Inferior parietal cortex (tissue), 1 donor: ENCODE data around the gene RFXANK.
"Not testable (repeated sequence)": the region's sequence is repeated elsewhere in the genome, so short reads cannot be mapped to it uniquely, and the experiment has no call there.

Experiments used
- DNase-seq: peaks from one replicate; pipeline ENCODE4 v3.0.0-alpha.2; 2016; ENCODE audit errors: extremely low spot score

RFXANK gene

GRCh38 chr19:19205416-19206410 is 13.7 kb downstream of the RFXANK start:
- no peak for DNase-seq

DNA sequence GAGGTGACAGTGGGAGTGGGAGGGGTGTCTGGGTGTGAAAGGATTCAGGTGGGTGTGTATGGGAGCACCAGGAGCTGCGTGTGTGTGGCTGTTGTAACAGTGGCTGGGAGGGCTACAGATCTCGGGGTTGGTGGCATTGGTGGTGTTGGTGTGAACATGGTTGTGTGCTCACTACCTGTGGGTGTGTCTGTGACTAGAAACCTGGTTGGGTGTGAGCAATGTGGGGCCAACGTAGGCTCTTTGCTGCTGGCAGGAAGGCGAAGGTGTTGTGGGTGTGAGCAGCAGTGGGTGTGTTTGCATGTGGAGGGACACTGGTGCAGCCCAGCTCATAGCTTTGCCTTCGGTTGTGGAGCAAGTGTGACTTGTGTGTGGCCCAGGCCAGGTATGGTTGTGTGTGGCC is 14.9 kb downstream of the RFXANK start:
- no peak for DNase-seq

- DNase-seq = no peak
Observed at GRCh38 chr19:19207637-19208572, 15.8 kb downstream of the RFXANK start.

DNA sequence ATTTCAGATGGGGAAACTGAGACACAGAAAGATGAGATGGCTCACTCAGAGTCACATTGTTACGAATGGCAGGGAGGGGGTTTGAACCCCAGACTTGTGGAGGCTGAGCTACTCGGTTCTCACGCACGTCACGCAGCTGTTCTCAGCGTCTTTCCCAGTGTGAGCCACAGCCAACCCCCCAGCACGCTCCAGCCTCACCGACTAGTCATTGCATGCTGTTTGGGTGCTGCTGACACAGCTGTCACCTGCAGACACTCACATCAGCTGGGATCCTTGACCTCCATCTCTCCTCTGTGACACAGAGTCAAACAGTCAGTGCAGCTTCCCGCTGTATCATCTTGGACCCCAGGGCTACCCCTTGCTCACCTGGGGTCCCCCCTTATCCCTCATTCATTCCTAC is 17.3 kb downstream of the RFXANK start:
- no peak for DNase-seq

DNA sequence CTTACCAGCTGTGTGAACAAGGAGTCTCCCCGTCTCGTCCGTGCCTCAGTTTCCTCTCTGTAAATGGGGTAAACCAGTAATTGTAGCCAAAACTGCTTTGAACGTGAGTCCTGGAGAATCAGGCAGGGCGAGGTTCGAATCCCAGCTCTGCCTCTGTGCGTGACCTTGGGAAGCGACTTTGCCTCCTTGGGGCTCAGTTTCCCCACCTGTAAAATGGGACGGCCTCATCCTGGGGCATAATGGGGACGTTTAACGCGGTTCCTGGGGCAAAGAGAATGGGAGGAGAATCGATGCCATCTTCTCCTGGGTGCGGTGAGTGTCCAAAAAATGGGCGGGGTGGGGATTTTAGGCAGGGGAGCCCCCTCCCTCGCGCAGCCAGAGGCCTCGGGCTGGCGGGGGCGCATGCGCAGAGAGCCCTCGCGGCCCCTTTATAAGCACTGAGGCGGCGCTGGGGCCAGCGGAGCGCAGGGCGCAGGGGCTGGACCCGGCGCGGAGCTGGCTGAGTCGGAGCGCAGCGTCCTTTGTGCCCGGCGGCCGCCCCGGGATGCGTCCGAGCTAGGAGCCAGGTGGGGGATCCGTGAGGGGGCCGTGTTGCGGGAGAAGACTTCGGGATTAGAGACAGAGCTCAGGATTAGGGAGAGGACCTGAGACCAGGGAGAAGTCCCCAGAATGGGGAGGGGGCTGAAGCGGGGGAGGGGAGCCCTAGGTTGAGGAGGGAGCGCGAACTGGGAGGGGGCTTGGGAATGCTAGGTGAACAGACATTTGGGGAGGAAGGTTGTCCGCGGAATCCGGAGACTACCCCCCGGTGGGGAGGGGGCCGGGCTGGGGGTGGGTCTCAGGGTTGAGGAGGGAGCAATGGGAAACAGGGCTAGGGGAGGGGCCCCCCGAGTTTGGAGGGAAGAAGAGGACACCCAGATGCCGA is 19.7 kb downstream of the RFXANK start, which contains the start of gene NCAN:
TSS of gene NCAN (plus strand) at position 460 of the 922 bp plus-strand sequence. CDS start 4,996 bp downstream, outside the sequence.
- DNase-seq = no peak

- no peak for DNase-seq
Observed at GRCh38 chr19:19212916-19213315, 20.9 kb downstream of the RFXANK start.

DNA sequence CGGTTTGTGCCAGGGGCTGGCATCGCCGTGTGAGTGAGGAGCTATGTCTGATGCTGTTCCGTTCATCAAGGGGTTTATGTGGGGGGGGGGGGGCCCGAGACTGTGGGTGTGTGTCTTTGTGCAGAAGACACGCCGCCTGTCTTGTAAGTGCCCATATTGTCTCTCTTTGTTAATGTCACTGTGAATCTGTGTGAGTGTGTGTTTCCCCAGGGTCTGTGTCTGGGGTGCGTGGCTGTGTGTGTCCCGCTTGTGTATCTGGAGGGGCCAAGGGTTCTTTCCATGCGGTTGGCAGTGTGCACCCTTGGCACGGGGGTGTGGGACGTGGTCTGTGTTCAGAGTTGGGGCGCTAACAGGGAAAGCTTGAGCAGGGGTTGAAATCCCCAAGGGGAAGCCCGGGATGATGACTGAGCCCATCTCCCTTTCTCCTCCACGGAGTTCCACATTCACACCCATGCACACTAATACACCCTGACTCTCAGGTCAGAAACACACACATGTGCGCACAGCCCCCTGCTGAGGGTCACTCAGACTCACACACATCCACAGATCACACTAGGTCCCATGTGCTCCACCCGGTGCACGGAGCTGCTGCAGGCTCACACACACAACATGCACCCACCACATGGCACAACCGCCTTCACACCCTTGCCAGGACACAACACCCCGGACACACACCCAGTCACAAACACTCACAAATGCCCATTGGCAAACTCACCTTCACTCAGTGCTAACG is 21.5 kb downstream of the RFXANK start:
- no peak for DNase-seq

DNA sequence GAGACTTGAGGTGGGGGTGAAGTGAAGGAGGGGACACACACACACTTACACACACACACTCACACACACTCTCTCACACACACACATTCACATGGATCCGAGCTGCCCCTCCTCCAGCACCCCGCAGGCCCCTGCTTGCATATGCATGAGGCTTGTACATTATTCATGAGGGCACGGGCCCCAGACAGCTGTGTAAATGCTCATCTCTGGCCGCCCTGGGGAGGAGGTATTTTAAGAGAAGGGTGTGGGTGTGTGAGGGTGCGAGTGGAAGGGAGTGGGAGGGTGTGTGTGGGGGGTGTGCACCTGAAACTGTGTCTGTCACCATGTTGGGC is 22.1 kb downstream of the RFXANK start:
- no peak for DNase-seq

DNA sequence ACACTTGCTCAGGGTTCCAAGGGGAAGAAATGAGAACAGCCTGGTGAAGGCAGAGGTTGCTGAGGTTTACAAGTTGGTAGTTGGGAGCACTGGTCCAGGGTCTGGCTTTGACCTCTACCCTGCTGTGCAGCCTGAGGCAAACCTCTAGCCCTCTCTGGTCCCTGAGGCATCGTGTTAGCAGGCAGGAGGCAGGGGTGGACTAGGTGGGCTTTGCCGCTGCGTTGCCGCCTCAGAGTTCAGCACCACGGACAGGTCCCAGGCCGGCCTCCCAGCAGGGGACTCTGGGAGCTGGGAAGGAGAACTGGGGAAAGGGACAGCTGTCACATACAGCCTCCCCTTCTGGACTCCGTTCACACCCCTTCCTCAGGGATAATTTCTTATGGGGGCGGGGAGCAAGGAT is 22.8 kb downstream of the RFXANK start:
- DNase-seq = no peak

DNA sequence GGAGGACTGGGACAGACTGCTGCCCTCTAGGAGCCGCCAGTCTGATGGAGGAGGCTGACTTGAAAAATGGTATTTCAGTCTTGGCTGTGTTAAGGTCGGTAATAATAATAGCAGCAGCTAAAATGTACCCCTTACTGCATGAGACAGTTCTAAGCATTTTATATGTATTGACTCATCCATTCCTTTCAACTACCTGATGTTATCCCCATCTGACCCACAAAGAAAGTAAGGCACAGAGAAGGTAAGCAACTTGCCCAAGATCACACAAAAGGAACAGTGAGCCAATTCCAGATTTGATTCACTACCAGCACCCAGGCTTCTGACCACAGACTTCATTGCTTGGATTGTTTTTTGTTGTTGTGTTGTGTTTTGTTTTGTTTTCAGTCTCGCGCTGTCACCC is 23.7 kb downstream of the RFXANK start:
- DNase-seq = no peak

DNA sequence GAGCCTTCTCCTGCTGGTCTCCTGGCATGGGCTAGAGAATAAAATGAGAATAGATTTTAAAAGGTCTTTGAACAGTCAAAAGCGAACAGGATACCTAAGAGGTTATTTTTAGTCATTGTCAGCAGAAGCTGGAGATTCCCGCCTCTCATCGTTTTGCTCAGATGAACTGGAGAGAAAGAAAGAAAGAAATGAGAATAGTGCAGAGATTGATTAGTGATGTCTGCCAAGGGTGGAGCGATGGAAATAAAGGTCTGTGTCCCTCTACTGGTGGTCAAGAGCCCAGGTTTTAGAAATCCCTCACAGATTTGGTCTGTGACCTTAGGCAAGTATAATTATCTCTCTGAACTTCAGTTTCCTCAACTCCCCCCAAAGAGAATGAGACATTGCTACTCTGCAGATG is 25.0 kb downstream of the RFXANK start:
- no peak for DNase-seq

DNA sequence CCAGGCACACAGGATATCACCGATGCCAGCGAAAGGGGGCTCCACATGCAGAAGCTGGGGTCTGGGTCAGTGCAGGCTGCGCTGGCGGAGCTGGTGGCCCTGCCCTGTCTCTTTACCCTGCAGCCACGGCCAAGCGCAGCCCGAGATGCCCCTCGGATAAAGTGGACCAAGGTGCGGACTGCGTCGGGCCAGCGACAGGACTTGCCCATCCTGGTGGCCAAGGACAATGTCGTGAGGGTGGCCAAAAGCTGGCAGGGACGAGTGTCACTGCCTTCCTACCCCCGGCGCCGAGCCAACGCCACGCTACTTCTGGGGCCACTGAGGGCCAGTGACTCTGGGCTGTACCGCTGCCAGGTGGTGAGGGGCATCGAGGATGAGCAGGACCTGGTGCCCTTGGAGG is 26.9 kb downstream of the RFXANK start:
- no peak for DNase-seq

DNA sequence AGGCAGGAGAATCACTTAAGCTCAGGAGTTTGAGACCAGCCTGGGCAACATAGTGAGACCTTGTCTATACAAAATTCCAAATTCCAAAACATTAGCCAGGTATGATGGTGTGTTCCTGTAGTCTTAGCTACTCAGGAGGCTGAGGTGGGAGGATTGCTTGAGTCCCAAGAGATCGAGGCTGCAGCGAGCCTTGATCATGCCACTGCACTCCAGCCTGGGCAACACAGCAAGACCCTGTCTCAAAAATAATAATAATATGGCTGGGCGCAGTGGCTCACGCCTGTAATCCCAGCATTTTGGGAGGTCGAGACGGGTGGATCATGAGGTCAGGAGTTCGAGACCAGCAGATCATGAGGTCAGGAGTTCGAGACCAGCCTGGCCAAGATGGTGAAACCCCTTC is 28.9 kb downstream of the RFXANK start:
- DNase-seq = not testable (repeated sequence)

GRCh38 chr19:19223060-19223459 is 31.0 kb downstream of the RFXANK start:
- DNase-seq = no peak

- DNase-seq = no peak
Observed at GRCh38 chr19:19223636-19224035, 31.6 kb downstream of the RFXANK start.

GRCh38 chr19:19224150-19224851 is 32.2 kb downstream of the RFXANK start:
- no peak for DNase-seq

GRCh38 chr19:19224852-19225494 is 32.9 kb downstream of the RFXANK start:
- DNase-seq = no peak

DNA sequence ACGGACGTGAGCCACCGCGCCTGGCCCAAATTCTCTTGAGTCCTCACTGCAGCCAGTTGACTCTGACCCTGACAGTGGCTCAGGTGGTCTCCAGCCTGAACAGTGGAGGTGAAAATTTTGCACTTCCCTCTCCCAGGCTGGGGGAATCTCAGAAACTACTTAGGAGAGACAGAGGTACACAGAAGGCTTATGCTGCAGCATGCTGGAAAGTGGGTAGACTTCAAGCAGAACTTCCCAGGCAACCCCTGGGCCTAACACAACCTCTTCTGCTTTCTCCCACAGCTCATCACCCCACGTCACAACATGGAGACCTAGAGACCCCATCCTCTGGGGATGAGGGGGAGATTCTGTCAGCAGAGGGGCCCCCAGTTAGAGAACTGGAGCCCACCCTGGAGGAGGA is 34.1 kb downstream of the RFXANK start:
- DNase-seq = no peak

DNA sequence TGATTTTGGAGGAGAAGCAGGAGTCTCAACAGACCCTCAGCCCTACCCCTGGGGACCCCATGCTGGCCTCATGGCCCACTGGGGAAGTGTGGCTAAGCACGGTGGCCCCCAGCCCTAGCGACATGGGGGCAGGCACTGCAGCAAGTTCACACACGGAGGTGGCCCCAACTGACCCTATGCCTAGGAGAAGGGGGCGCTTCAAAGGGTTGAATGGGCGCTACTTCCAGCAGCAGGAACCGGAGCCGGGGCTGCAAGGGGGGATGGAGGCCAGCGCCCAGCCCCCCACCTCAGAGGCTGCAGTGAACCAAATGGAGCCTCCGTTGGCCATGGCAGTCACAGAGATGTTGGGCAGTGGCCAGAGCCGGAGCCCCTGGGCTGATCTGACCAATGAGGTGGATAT is 34.6 kb downstream of the RFXANK start:
- DNase-seq = no peak

GRCh38 chr19:19227217-19227616 is 35.2 kb downstream of the RFXANK start:
- no peak for DNase-seq
